GDM1 (cell line): Measurements from ENCODE around the gene ACOD1.
A peak's percentile ranks its signal among the peaks of the same experiment; 100 is the strongest.
"Not testable (repeated sequence)": the region's sequence is repeated elsewhere in the genome, so short reads cannot be mapped to it uniquely, and the experiment has no call there.

ENCODE experiments used
- DNase-seq: peaks from one replicate; lab custom pipeline; 2025; lab: John Stamatoyannopoulos, UW

The ACOD1 gene

DNA sequence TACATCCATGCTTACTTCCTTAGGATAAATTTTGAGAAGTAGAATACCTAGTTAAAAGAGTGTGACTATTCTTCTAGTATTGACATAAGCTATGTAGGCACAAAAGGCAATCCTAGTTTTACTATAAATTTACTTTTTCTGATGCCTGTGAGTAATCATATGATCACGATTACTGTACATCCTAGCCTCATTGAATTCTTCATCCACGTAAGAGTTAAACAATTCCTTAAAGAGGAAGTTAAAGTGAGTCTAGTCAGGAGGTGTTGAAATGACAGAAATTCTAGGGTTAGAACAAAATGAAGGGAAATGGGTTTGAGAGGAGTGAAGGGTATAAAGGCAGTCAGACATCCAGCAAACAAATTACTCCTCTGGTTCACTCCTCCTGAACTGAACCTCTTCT lies at the start of gene ACOD1:
TSS of gene ACOD1 (plus strand) at position 363 of the 400 bp plus-strand sequence. CDS start 48 bp downstream, outside the sequence.
- no peak for DNase-seq

DNA sequence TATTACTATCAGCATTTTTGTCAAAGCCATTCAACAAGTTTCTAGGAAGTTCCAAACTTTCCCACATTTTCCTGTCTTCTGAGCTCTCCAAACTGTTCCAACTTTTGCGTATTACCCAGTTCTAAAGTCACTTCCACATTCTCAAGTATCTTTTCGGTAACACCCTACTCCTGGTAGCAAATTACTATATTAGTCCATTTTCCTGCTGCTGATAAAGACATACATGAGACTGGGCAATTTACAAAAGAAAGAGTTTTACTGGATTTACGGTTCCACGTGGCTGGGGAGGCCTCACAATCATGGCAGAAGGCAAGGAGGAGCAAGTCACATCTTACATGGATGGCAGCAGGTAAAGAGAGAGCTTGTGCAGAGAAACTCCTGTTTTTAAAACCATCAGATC lies 49.2 kb upstream of the ACOD1 start:
- not testable (repeated sequence) for DNase-seq

DNA sequence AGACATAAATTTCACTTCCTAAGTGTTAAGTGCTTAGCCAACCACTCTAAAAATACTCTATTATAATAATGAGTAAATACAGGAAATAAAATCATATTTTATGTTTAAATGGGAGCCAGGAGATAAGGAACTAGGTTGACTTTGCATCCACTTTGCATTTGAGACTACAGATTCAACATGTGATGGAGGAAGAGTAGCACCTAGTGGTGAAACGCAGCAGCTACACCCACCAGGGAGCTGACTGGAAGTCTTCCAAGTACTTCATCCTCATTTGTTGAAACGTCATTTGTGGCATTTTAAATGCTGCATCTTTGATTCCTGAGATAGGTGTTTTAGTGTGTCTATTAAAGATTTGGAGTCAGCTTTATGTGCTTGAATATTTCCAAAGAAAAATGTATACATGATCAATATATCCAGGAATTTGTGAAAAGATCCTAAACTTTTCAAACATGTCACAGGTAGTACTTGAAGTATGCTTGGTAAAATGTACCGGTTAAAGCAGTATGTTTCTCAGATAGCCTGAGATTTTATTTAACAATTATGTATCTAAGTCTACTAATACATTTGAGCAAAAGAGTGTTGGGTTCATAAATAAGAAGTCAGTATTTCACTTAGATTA lies 44.7 kb upstream of the ACOD1 start:
- DNase-seq: peak; percentile 77

DNA sequence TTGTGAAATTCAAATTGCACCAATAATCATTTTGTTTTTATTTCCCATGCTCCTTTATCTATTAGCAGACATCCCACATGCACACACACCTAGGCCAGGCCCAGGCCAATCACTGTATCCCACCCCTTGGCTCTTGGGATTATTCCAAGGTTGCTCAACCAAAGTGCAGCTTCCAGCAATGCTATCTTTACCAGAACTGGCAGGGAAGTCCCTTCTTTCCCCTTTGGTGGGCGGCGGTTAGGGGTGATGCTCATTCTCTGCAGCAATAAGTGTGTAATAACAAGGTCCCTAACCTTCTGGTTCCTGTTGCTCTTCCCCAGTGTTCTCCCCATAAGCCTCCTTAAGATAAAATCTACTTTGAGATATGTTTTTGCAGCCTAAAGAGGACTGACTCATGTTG lies 43.8 kb upstream of the ACOD1 start:
- DNase-seq: no peak

DNA sequence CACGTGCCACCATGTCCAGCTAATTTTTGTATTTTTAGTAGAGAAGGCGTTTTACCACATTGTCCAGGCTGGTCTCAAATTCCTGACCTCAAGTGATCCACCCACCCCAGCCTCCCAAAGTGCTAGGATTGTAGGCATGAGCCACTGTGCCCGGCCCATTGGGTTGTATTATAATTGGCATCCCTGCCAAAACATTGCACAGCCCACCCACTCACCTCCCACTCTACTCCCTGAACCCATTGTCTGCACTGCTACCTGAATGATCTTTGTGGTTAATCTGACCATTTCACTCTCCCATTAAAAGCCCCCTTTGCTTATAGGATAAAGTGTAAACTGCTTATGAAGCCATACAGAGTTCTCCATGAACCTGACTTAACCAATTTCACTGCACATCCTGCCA lies 35.8 kb upstream of the ACOD1 start:
- DNase-seq: no peak

DNA sequence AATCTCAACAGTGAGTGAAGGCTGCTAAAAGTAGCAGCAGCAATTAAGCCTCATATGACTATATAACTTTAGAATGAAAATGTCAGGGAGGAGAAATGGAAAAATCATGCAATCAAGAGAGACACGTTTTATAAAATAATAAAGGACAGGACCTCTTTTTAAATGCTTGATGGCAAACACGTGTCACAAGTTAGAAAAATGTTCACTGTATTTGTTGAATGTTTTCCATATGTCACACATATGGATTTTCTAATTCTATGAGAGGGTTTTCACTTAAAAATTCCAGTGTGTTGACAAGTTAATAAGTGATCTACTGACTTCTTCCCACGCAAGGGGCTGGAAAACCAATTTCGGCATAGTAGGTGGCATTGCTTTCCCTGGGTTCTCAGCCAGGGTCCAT lies 34.4 kb upstream of the ACOD1 start:
- no peak for DNase-seq

DNA sequence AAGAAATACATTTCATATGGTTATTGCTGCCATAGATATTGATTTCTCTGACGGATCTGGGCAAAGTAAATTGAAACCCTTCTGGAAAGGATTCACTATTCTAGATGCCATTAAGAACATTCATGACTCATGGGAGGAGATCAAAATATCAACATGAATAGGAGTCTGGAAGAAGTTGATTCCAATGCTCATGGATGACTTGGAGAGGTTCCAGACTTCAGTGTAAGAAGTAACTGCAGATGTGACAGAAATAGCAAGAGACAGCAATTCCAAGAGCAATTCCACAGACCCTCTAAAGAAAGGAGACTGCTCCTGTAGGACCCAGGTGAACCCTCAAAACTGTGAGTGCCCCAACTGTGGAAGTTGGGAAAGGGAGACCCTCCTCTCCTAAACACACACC lies 31.2 kb upstream of the ACOD1 start:
- DNase-seq: no peak

DNA sequence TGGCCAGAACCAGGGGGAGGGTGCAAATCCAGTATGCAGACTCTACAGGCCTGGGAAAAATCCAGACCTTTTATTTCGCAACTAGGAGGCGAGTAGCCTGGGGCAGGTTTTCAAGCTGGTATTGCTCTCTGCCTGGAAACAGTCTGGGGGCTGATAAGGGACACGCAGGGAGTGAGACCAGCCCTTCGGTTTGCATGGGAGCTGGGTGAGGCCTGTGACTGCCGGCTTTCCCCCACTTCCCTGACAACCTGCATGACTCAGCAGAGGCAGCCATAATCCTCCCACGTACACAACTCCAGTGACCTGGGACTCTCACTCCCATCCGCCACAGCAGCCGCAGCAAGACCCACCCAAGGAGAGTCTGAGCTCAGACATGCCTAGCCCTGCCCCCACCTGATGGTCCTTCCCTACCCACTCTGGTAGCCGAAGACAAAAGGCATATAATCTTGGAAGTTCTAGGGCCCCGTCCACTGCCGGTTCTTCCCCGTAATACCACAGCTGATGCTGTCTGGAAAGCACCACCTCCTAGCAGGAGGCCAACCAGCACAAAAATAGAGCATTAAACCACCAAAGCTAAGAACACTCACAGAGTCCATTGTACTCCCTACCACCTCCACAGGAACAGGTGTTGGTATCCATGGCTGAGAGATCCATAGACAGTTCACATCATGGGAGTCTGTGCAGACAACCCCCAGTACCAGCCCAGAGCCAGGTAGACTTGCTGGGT lies 30.4 kb upstream of the ACOD1 start:
- not testable (repeated sequence) for DNase-seq

DNA sequence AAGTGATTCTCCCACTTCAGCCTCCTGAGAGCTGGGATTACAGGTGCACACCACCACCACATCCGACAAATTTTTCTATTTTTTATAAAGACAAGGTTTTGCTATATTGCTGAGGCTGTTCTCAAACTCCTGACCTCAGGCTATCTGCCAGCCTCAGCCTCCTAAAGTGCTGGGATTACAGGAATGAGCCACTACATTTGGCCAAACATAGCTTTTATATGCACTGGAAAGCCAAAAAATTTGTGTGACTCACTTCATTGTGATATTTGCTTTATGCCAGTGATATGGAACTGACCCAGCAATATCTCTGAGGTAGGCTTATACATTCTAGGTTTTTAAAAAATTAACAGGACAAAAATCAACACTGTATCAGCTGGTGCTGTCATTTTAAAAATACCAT lies 26.8 kb upstream of the ACOD1 start:
- no peak for DNase-seq

DNA sequence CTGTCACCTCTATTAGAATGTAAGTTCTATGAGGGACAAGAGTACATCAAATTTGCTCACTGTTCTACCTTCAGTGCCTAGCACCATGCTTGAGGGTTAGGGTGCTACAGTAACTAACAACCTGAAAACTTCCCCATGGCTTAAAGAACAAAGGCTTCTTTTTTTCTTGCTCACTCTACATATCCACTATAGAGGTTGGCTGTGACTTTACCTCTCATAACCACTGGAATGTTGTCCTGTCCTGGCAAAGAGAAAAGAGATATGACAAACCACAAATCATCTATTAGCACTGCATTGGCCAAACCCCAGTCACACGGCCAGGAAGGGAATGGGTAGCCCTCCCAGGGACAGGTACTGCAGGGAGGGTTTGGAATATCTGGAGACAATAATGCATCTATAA lies 23.2 kb upstream of the ACOD1 start:
- DNase-seq: no peak

DNA sequence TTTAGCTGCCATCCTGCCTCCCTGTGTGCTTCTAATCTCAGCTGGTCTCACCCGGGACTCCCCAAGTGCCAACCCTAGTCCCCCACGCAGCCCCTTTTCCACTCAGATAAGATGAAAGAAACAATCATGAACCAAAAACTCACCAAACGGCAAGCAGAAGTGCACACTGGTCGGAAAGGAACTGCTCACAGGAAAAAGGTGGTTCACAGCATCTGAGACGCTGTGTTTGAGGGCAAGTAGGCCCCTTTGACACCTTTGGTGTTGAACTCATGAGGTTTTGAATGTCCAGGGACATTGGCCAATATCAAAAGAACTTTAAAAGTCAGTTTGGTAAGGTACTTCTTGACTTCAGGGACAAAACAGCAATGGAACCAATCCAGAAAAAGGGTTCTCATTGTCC lies 20.4 kb upstream of the ACOD1 start:
- DNase-seq: no peak

DNA sequence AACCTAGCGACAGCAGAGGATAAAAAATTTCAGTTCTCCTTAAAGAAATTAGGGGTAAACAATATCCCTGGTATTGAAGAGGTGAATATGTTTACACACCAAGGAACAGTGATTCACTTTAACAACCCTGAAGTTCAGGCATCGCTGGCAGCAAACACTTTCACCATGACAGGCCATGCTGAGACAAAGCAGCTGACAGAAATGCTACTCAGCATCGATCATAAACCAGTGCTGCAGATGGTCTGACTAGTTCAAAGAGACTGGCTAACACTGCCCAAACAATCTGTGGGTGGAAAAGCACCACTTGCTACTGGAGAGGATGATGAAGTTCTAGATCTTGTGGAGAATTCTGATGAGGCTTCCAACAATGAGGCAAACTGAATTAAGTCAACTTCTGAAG lies 19.9 kb upstream of the ACOD1 start:
- DNase-seq: no peak

DNA sequence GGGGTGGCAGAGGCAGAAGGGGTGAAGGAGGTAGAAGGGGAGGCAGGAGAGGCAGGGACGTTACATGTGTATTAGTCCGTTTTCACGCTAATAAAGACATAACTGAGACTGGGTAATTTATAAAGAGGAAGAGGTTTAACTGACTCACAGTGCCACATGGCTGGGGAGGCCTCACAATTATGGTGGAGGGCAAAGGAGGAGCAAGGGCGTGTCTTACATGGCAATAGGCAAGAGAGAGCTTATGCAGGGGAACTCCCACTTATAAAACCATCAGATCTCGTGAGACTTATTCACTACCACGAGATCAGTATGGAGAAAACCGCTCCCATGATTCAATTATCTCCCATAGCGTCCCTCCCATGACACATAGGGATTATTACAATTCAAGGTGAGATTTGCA lies 19.0 kb upstream of the ACOD1 start:
- no peak for DNase-seq

DNA sequence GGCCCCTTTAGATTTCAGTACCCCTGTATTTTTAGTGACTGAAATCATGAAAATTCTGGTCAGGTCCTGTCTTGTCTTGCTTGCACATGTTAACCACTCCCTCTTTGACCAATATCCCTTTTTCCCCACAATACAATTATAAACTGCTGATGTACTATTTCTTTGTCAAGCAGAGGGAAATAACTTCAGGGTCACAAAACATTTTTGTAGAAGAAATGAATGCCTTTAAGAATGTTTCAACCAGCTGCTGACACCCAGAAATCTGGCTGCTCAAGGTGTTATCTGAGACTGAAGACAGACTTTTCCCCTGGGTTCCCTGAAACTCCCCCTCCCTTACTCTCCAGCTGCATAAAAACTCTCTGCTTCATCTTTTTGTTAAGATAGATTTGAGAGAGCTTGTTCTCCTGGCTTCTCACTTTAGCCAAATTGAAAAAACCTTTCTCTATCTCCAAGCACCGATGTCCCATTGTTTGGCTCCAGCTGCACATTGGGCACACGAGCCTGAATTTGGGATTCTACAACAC lies 18.4 kb upstream of the ACOD1 start:
- DNase-seq: no peak

DNA sequence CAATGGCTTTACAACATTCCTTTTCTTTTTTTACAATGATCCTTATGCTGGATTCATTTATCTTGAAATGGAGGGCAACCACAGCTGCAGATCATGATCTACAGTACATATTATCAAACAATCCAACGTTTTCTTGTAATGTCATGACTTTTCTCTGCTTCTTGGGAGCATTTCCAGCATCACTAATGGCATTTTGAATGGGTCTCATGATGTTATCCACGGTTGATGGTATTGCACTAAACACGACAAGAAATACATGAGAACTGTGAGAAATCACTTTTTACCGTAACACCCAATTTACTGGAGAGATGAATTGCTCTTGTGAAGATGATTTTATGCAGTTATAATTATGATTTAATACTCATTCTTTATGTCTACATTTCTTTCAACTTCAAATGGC lies 16.2 kb upstream of the ACOD1 start:
- no peak for DNase-seq

DNA sequence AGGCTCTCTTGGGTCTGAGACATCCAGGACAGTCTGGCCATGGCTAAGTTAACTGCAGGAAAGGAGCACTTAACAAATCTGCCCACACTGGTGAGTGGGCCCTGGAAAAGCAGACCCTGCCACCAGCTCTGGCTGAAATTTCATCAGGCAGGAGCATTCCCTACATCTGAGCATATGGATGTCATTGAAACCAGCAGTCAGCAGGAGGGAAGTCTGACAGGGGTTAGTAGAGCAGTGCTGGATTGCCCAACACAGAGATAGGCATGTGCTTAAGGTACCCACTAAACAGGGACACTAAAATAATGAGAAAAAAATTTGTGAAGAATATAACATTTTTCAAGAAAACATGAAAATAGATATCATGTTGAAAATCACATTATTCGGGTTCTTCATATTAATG lies 13.6 kb upstream of the ACOD1 start:
- DNase-seq: no peak

DNA sequence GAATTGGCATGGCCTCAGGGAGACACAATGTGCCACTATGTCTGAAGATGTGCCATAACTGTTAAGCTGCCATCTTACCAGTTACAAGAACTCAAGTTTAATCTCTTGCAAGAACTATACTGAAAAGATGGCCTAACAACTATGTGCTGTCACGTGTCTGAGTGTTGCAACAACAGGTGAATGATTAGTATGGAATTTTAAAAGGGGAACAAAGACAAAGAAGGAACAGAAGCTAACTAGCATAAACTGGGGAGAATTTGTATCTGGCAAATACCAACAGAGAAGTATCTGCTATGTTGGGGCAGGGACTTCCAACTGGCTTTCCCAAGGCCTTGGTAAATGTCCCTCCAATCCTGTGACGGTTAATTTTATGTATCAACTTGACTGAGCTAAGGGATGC lies 11.5 kb upstream of the ACOD1 start:
- DNase-seq: no peak

DNA sequence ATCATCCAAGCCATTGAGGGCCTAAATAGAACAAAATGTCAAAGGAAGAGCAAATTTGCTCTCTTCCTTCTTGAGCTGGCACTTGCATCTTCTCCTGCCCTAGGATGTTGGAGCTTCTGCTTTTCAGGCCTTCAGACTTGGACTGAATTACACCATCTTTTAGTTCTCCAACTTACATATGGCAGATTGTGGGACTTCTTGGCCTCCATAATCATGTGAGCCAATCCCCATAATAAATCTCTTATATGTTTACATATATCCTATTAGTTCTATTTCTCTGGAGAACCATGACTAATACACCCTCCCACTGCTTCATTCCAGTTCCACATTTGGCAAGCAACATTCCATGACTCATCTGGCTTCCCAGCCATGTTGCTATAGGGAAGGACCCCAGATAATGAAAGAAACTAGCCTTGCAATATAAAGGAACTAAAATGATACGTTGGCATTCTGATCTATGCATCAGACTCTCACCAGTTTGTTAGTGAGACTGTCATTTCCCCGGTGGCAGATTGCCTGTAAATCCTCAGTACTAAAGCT lies 11.0 kb upstream of the ACOD1 start:
- no peak for DNase-seq

DNA sequence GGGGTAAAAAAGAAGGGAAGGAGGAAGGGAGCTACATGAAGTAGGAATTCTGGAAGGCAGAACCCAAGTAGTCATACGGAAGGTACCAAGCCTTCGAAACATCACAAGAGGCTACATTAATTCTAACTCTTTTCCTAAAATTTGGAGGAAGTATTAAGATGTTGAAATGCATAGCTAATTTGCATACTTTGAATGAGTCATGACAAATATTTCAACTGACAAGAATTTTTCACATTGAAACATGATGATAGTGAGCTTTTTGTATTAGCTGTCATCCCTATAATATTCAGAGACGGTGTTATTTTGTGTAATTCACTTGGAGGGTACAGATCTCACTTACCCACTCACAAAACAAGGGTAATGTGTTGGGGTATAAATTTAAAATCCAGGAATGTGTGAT lies 9.1 kb upstream of the ACOD1 start:
- DNase-seq: no peak

DNA sequence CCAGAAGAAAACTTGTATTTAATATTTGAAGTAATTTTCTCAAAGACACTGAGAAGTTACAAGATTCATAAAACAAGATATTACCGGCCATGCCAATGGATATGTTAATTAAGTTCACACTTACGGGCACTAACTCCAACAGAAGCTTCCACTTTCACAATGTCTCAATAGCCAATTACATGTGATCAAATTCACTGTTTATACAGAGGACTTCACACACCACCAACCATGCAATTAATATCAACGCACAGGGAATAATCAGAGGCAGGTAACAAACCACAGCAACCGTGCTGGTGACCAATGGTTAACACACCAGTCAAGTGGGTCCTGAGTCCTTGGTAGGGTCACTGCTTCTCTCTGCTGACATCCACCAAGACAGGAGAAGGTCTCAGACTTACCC lies 5.9 kb upstream of the ACOD1 start:
- DNase-seq: no peak

DNA sequence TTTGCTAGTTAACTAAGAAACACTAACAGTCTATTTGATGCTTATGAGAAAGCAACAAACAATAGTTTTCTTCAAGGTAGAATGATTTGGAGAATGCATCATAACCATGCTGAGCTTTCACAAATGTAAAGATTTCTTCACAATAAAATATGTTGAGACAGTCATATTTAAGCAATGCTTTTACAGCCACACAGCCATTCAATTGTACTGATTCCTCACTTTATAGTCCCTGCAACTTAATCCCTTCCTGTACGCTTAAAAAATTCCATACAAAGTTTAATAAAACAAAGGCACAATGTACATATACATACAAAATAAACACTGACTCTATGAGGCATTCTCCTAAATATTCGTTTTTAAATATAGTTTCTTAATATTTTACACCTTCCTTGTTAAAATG lies 4.7 kb upstream of the ACOD1 start:
- no peak for DNase-seq

DNA sequence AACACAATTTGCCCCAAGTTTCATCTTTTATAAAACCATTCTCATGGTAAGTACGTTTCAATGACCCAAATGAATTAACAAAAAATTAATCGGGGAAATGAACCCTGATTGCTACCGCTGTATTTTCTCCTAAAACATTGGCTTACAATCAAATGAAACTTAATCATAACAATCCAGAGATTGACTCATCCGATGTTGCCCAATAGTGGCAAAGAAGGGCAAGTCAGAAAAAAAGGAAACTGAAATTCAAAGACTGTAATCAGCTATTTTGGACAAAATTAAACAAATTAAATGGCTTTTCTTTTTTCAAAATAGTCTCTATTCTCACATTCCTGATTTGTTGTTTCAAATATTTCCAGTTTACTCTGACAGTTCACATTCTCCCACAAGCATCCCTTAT lies 3.9 kb upstream of the ACOD1 start:
- DNase-seq: no peak

DNA sequence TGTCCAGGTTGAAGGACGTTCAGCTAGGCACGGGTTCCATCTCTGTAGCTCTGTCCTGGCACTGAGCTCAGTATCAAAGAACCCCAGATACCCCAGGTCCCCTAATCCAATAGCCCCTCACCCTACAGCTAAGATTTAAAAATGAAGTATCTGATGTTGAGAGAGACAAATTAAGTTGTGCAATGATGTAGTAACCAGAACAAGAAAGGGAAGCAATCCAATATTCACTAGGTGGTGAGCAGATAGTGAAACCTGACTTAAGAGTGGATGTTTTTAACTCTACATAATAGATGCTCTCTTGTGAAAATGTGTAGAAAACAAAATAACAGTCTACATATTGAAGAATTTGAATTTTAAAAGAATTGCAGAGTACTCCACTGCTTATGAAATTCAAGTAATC lies 1.8 kb downstream of the ACOD1 start:
- DNase-seq: no peak

DNA sequence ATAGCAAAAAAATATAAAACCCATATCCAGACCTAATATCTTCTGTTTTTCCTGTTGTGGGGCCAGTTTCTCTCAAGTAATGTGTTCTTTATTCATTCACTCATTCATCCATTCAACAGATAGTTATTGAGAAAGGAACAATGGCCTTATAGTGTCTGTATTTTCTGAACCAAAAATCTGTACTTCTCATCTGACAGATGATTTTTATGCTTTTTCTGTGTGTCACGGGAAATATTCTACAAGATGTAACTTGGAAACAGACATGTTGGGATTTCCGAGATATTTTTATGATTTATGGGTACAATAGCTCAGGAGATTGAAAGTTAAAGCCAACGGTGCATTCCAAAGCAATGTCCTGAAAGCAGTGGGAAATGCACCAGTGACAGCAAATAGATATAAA lies 5.7 kb downstream of the ACOD1 start:
- no peak for DNase-seq
